Trophoblast cell (in vitro differentiated cells and primary cell): ENCODE measurements around the gene CTSS.
A peak's percentile ranks its signal among the peaks of the same experiment; 100 is the strongest.

Experiments
- DNase-seq, 2 donors: peaks; one replicate each; pipeline ENCODE4 v3.0.0-alpha.2; 2016
- H2AFZ ChIP-seq: 2 replicates; pipeline ENCODE4 v1.6.1; 2013; ENCODE audit warnings: low read length, moderate library complexity, mild to moderate bottlenecking; ENCODE audit not compliant: insufficient read depth, poor library complexity
- H2AK5ac ChIP-seq: 2 replicates; pipeline ENCODE4 v1.6.1; 2013; ENCODE audit warnings: mild to moderate bottlenecking, low read length
- H2BK120ac ChIP-seq: 2 replicates; pipeline ENCODE4 v1.6.1; 2013; ENCODE audit warnings: low read length, mild to moderate bottlenecking, moderate library complexity; ENCODE audit not compliant: insufficient read depth, poor library complexity
- H2BK12ac ChIP-seq: 2 replicates; pipeline ENCODE4 v1.6.1; 2013; ENCODE audit warnings: mild to moderate bottlenecking, low read length, moderate library complexity
- H2BK5ac ChIP-seq: 2 replicates; pipeline ENCODE4 v1.6.1; 2013; ENCODE audit warnings: low read length, low read depth, moderate library complexity, mild to moderate bottlenecking; ENCODE audit not compliant: poor library complexity
- H3K14ac ChIP-seq: 2 replicates; pipeline ENCODE4 v1.6.1; 2013; ENCODE audit warnings: mild to moderate bottlenecking, low read length
- H3K18ac ChIP-seq: 2 replicates; pipeline ENCODE4 v1.6.1; 2013; ENCODE audit warnings: mild to moderate bottlenecking, low read length
- H3K23ac ChIP-seq: 2 replicates; pipeline ENCODE4 v1.6.1; 2013; ENCODE audit warnings: low read length
- H3K27ac ChIP-seq: 2 replicates; pipeline ENCODE4 v1.5.1; 2013; ENCODE audit warnings: low read depth, mild to moderate bottlenecking, inconsistent platforms, low read length, moderate library complexity
- H3K27me3 ChIP-seq: 2 replicates; pipeline ENCODE4 v1.6.1; 2013; ENCODE audit warnings: inconsistent platforms, mild to moderate bottlenecking, low read length, moderate library complexity; ENCODE audit not compliant: insufficient read depth
- H3K36me3 ChIP-seq, 2 experiments: 1 replicate in 1 of 2; 2 replicates in 1 of 2; pipeline ENCODE4 v1.6.1; 2013; ENCODE audit warnings: low read length in 2 of 2, mild to moderate bottlenecking in 2 of 2, moderate library complexity in 1 of 2; ENCODE audit not compliant: insufficient read depth in 2 of 2, control insufficient read depth in 1 of 2
- H3K4ac ChIP-seq: 2 replicates; pipeline ENCODE4 v1.6.1; 2013; ENCODE audit warnings: low read depth, mild to moderate bottlenecking, low read length, moderate library complexity
- H3K4me1 ChIP-seq, 2 experiments: 1 replicate in 1 of 2; 2 replicates in 1 of 2; pipeline ENCODE4 v1.6.1; 2013; ENCODE audit warnings: low read length in 2 of 2, mild to moderate bottlenecking in 2 of 2, moderate library complexity in 1 of 2; ENCODE audit not compliant: insufficient read depth in 2 of 2, control insufficient read depth in 1 of 2
- H3K4me2 ChIP-seq: 2 replicates; pipeline ENCODE4 v1.6.1; 2013; ENCODE audit warnings: inconsistent platforms, mild to moderate bottlenecking, low read length, moderate library complexity
- H3K4me3 ChIP-seq: 2 replicates; pipeline ENCODE4 v1.5.1; 2013; ENCODE audit warnings: mild to moderate bottlenecking, low read depth, low read length, inconsistent platforms
- H3K79me1 ChIP-seq: one replicate; pipeline ENCODE4 v1.6.1; 2013; ENCODE audit warnings: low read length
- H3K79me2 ChIP-seq: 2 replicates; pipeline ENCODE4 v1.6.1; 2013; ENCODE audit warnings: low read length, mild to moderate bottlenecking; ENCODE audit not compliant: control insufficient read depth, insufficient read depth, poor library complexity
- H3K9ac ChIP-seq: 2 replicates; pipeline ENCODE4 v1.6.1; 2013; ENCODE audit warnings: mild to moderate bottlenecking, low read length
- H3K9me3 ChIP-seq: 2 replicates; pipeline ENCODE4 v1.6.1; 2013; ENCODE audit warnings: low read depth, mild to moderate bottlenecking, control low read depth, inconsistent platforms, low read length; ENCODE audit not compliant: insufficient read depth
- H4K12ac ChIP-seq: 2 replicates; pipeline ENCODE4 v1.6.1; 2013; ENCODE audit warnings: low read depth, mild to moderate bottlenecking, low read length, moderate library complexity
- H4K8ac ChIP-seq: 2 replicates; pipeline ENCODE4 v1.6.1; 2013; ENCODE audit warnings: low read depth, mild to moderate bottlenecking, low read length, moderate library complexity
- H4K91ac ChIP-seq: one replicate; pipeline ENCODE4 v1.6.1; 2013; ENCODE audit warnings: low read depth, mild to moderate bottlenecking, low read length, moderate library complexity
- WGBS: extraction: QIAGEN DNeasy Blood & Tissue Kit; methylation state at CpG from one replicate; pipeline ENCODE4 v1.1.7; 2013; ENCODE audit warnings: missing lambda C conversion rate; ENCODE audit not compliant: insufficient read length, insufficient coverage; ENCODE audit errors: extremely low coverage; 5-methylcytosine and 5-hydroxymethylcytosine counted together

The CTSS gene

GRCh38 chr1:150761801-150762200 lies 3.8 kb downstream of the CTSS start:
- Histone ChIP-seq H3K4me2 (no peak overlapping the region), H4K12ac (no peak overlapping the region), H2AFZ (no peak overlapping the region), H3K79me1 (no peaks in the 10 kb centered on the region), H2BK5ac (no peak overlapping the region), H3K14ac (no peak overlapping the region), H2AK5ac (no peak overlapping the region), H3K79me2 (no peaks in the 10 kb centered on the region), H4K8ac (no peak overlapping the region), H3K27me3 (no peaks in the 10 kb centered on the region), H3K9ac (no peak overlapping the region), H2BK120ac (no peak overlapping the region), H3K23ac (no peak overlapping the region), H2BK12ac (no peak overlapping the region), H3K4me3 (no peak overlapping the region), H3K36me3 (no peaks in the 10 kb centered on the region), H3K9me3 (no peaks in the 10 kb centered on the region), H3K18ac (no peak overlapping the region), H3K4ac (no peak overlapping the region), H3K27ac (no peak overlapping the region), H4K91ac (no peak overlapping the region), H3K4me1 (no peaks in the 10 kb centered on the region)
- DNase-seq: peak in 1 of 2 donors; percentile 13
- no CpG with 5 or more reads among the region's 1 CpG for WGBS

- Histone ChIP-seq H3K9ac (no peak overlapping the region), H4K8ac (no peak overlapping the region), H2AFZ (no peak overlapping the region), H2BK120ac (no peak overlapping the region), H2BK5ac (no peak overlapping the region), H4K12ac (no peak overlapping the region), H3K9me3 (no peaks in the 10 kb centered on the region), H3K4me1 (no peaks in the 10 kb centered on the region), H3K79me1 (no peaks in the 10 kb centered on the region), H3K23ac (no peak overlapping the region), H3K4me2 (no peak overlapping the region), H4K91ac (no peak overlapping the region), H3K4ac (no peak overlapping the region), H2AK5ac (no peak overlapping the region), H3K4me3 (no peak overlapping the region), H2BK12ac (no peak overlapping the region), H3K14ac (no peak overlapping the region), H3K18ac (no peak overlapping the region), H3K27me3 (no peaks in the 10 kb centered on the region), H3K79me2 (no peaks in the 10 kb centered on the region), H3K36me3 (no peaks in the 10 kb centered on the region), H3K27ac (no peak overlapping the region)
- WGBS: no CpG with 5 or more reads among the region's 3 CpGs
- DNase-seq: no peak
These were observed 5.6 kb downstream of the CTSS start for GRCh38 chr1:150760013-150760412.

- H2AK5ac ChIP-seq: no peak overlapping the region
- no peak overlapping the region for H3K4me3 ChIP-seq
- no peaks in the 10 kb centered on the region for H3K79me2 ChIP-seq
- H4K12ac ChIP-seq: no peak overlapping the region
- H3K9ac ChIP-seq: no peak overlapping the region
- no peak overlapping the region for H3K14ac ChIP-seq
- H2BK12ac ChIP-seq: no peak overlapping the region
- H3K9me3 ChIP-seq: no peaks in the 10 kb centered on the region
- no peak overlapping the region for H3K23ac ChIP-seq
- no peak overlapping the region for H3K4ac ChIP-seq
- no CpG with 5 or more reads among the region's 2 CpGs for WGBS
- no peak overlapping the region for H4K91ac ChIP-seq
- H2AFZ ChIP-seq: no peak overlapping the region
- no peaks in the 10 kb centered on the region for H3K4me1 ChIP-seq
- H2BK120ac ChIP-seq: no peak overlapping the region
- no peak for DNase-seq
- no peak overlapping the region for H4K8ac ChIP-seq
- H3K36me3 ChIP-seq: no peaks in the 10 kb centered on the region
- no peak overlapping the region for H2BK5ac ChIP-seq
- H3K79me1 ChIP-seq: no peaks in the 10 kb centered on the region
- H3K18ac ChIP-seq: no peak overlapping the region
- H3K27ac ChIP-seq: no peak overlapping the region
- H3K27me3 ChIP-seq: no peaks in the 10 kb centered on the region
- H3K4me2 ChIP-seq: no peak overlapping the region
These were observed 12.2 kb downstream of the CTSS start for GRCh38 chr1:150753416-150753815.

GRCh38 chr1:150751443-150751842 lies 14.1 kb downstream of the CTSS start:
- Histone ChIP-seq H2AK5ac (no peak overlapping the region), H3K4me1 (no peaks in the 10 kb centered on the region), H4K8ac (no peak overlapping the region), H3K4me3 (no peak overlapping the region), H3K36me3 (no peaks in the 10 kb centered on the region), H3K9ac (no peak overlapping the region), H3K27me3 (no peaks in the 10 kb centered on the region), H3K27ac (no peak overlapping the region), H3K4me2 (no peak overlapping the region), H3K23ac (no peak overlapping the region), H3K14ac (no peak overlapping the region), H4K91ac (no peak overlapping the region), H2AFZ (no peak overlapping the region), H3K79me1 (no peaks in the 10 kb centered on the region), H2BK12ac (no peak overlapping the region), H3K9me3 (no peaks in the 10 kb centered on the region), H2BK120ac (no peak overlapping the region), H2BK5ac (no peak overlapping the region), H3K18ac (no peak overlapping the region), H4K12ac (no peak overlapping the region), H3K4ac (no peak overlapping the region), H3K79me2 (no peaks in the 10 kb centered on the region)
- DNase-seq: no peak
- WGBS: no CpG with 5 or more reads among the region's 6 CpGs
